GM12892 (cell line): Measurements from ENCODE around the gene SH2D3A.

Experiments
- POLR2A ChIP-seq: IDR thresholded peaks from 2 replicates; pipeline ENCODE4 v1.6.1; 2011; ENCODE audit warnings: low read depth, low read length, control low read depth
- POLR2AphosphoS5 ChIP-seq: IDR thresholded peaks from 2 replicates; pipeline ENCODE4 v1.6.1; 2011; ENCODE audit warnings: low read depth, low read length, control low read depth
- TAF1 ChIP-seq: IDR thresholded peaks from 2 replicates; pipeline ENCODE4 v1.6.1; 2011; ENCODE audit warnings: low read depth, mild to moderate bottlenecking, control low read depth, low read length, borderline replicate concordance

DNA sequence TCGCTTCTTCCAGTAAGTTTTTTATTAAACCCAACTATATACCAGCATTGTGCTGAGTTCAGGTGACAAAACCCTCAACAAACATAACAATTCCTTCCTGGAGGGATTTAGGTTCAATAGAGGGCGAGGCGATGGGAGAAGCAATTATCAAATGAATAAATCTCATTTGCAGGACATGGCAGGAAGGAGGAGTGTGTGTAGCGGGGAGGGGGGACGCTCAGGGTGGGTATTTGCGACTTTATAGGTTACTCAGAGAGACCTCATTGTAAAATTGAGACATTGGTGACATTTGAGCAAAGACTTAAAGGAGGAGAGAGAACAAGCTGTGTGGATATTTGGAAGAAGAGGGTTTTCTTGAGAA is 50.6 kb downstream of the SH2D3A start:
- TF ChIP-seq POLR2A = no peak
- no peak for TF ChIP-seq POLR2AphosphoS5
- no peak for TF ChIP-seq TAF1
